GM21360 (cell line): ENCODE results near the gene LINC00305.

Experiments
- ATAC-seq: cut with Tn5 transposase; IDR thresholded peaks from one replicate; pipeline ENCODE4 v1.9.1; 2021; ENCODE audit warnings: mild to moderate bottlenecking, moderate library complexity; ENCODE audit not compliant: unreplicated experiment

LINC00305 gene

GRCh38 chr18:64116571-64117175, 32.2 kb downstream of the LINC00305 start:
- ATAC-seq: no peak

- no peak for ATAC-seq
These were observed 33.0 kb downstream of the LINC00305 start for GRCh38 chr18:64115881-64116280.

- ATAC-seq: no peak
These were observed 36.9 kb downstream of the LINC00305 start for GRCh38 chr18:64111950-64112349.

GRCh38 chr18:64110692-64111480, 38.0 kb downstream of the LINC00305 start:
- ATAC-seq: no peak

GRCh38 chr18:64103986-64104385, 44.9 kb downstream of the LINC00305 start:
- ATAC-seq: no peak

GRCh38 chr18:64100116-64100922, 48.6 kb downstream of the LINC00305 start:
- peak; percentile 64 for ATAC-seq

GRCh38 chr18:64099244-64099643, 49.6 kb downstream of the LINC00305 start:
- peak; percentile 59 for ATAC-seq

- ATAC-seq: no peak
These were observed 51.4 kb downstream of the LINC00305 start for GRCh38 chr18:64097497-64097896.

GRCh38 chr18:64095056-64095455, 53.8 kb downstream of the LINC00305 start:
- ATAC-seq: no peak

GRCh38 chr18:64094210-64094609, 54.7 kb downstream of the LINC00305 start:
- no peak for ATAC-seq

- ATAC-seq: no peak
These were observed 57.4 kb downstream of the LINC00305 start for GRCh38 chr18:64091526-64091925.

GRCh38 chr18:64090876-64091275, 58.0 kb downstream of the LINC00305 start:
- ATAC-seq: peak; percentile 55

- ATAC-seq: peak; percentile 51
These were observed 65.0 kb downstream of the LINC00305 start for GRCh38 chr18:64083916-64084315.

- no peak for ATAC-seq
These were observed 66.4 kb downstream of the LINC00305 start for GRCh38 chr18:64082513-64082912.

GRCh38 chr18:64082054-64082453, 66.8 kb downstream of the LINC00305 start:
- no peak for ATAC-seq

GRCh38 chr18:64073971-64074370, 74.9 kb downstream of the LINC00305 start:
- ATAC-seq: no peak

- ATAC-seq: no peak
These were observed 93.9 kb downstream of the LINC00305 start for GRCh38 chr18:64055019-64055418.

GRCh38 chr18:64053246-64053645, 95.6 kb downstream of the LINC00305 start:
- no peak for ATAC-seq

GRCh38 chr18:64052772-64053171, 96.1 kb downstream of the LINC00305 start:
- ATAC-seq: no peak

- no peak for ATAC-seq
These were observed 104.3 kb downstream of the LINC00305 start for GRCh38 chr18:64044616-64045015.

GRCh38 chr18:64042728-64043358, 106.0 kb downstream of the LINC00305 start:
- no peak for ATAC-seq
